K562 (cell line): Measurements from ENCODE around the gene ZCCHC4. TPM values are rescaled to one million over a fixed set of nuclear protein-coding genes. Genes with fewer than 3 reads are reported as not detected.

Experiments used
- ARNT ChIP-seq, 2 experiments: fragments of 450-650 bp; IDR thresholded peaks; 2 replicates each; pipeline ENCODE4 v1.6.1; 2016; ENCODE audit warnings: mild to moderate bottlenecking in 1 of 2
- CC2D1A ChIP-seq: fragments of 450-650 bp; IDR thresholded peaks from 2 replicates; pipeline ENCODE4 v1.6.1; 2017; ENCODE audit warnings: mild to moderate bottlenecking
- HMGN3 ChIP-seq: IDR thresholded peaks from 2 replicates; pipeline ENCODE4 v1.6.1; 2011; ENCODE audit warnings: borderline replicate concordance, low read depth, mild to moderate bottlenecking, mixed read lengths, low read length; ENCODE audit not compliant: insufficient read length; ENCODE audit errors: extremely low read depth
- KLF13 ChIP-seq: fragments of 450-650 bp; IDR thresholded peaks from 2 replicates; pipeline ENCODE4 v1.6.1; 2016; ENCODE audit warnings: missing genetic modification characterization, low read depth, mild to moderate bottlenecking, missing compliant biosample characterization, moderate library complexity, borderline replicate concordance
- NBN ChIP-seq: fragments of 450-650 bp; IDR thresholded peaks from 2 replicates; pipeline ENCODE4 v1.6.1; 2016; ENCODE audit warnings: low read depth, mild to moderate bottlenecking
- PTBP1 ChIP-seq: fragments of 200-400 bp; formaldehyde crosslinking; IDR thresholded peaks from 2 replicates; pipeline ENCODE4 v1.6.1; 2017; ENCODE audit warnings: low read depth, low read length
- SRF ChIP-seq, 2 experiments: fragments of 250-450, 450-650 bp in 1 of 2; sonication (Bioruptor Pico) in 1 of 2; sonication (generic) in 1 of 2; formaldehyde crosslinking; IDR thresholded peaks; 2 replicates each; pipeline versions ENCODE4 v1.5.0 to v1.5.1; 2020 to 2022; ENCODE audit warnings: mild to moderate bottlenecking in 1 of 2, missing genetic modification reagents in 1 of 2
- XRCC5 ChIP-seq: fragments of 200-400 bp; formaldehyde crosslinking; IDR thresholded peaks from 2 replicates; pipeline ENCODE4 v1.6.1; 2017; ENCODE audit warnings: low read depth, mild to moderate bottlenecking, low read length
- ZNF197 ChIP-seq: fragments of 200-800 bp; sonication (Bioruptor generic); IDR thresholded peaks from 2 replicates; pipeline ENCODE4 v1.6.1; 2016; ENCODE audit warnings: low read depth, missing genetic modification characterization, missing compliant biosample characterization
- polyA plus RNA-seq, 8 experiments: library from polyadenylated mRNA; depleted of rRNA in 4 of 8; stranded (reverse) in 5 of 8; unstranded in 3 of 8; fragments of >200 nt; fragmentation: Nextera tagmentation in 2 of 8; fragmentation: Illumina TruSeq in 1 of 8; extraction: Ambion mirVana in 2 of 8; extraction: Trizol in 1 of 8; gene quantifications; 2 replicates each; pipeline versions ENCODE4 v1.2.1 to v1.2.3, GENCODE V29; 2011 to 2014; ENCODE audit warnings: inconsistent platforms in 1 of 8, missing spikeins in 1 of 8
- total RNA-seq, 7 experiments: library from RNA; depleted of rRNA in 6 of 7; stranded (reverse); fragments of >200 nt in 6 of 7; fragmentation: Illumina TruSeq in 2 of 7; extraction: Trizol in 2 of 7; gene quantifications; 2 replicates each; pipeline versions ENCODE4 v1.2.1 to v1.2.3, GENCODE V29; 2011 to 2021; ENCODE audit warnings: low replicate concordance in 1 of 7
- TF ChIP-seq, protein P1 (sequence below): fragments of 450-650 bp; IDR thresholded peaks from 2 replicates; pipeline ENCODE4 v1.6.1; 2016; ENCODE audit warnings: mild to moderate bottlenecking, moderate library complexity
- TF ChIP-seq, protein P2 (sequence below), 2 experiments: fragments of 250-450 bp in 1 of 2; fragments of 450-650 bp in 1 of 2; sonication (Bioruptor Pico) in 1 of 2; IDR thresholded peaks; 2 replicates each; pipeline versions ENCODE4 v1.6.1 to v1.8.0; 2016 to 2021; ENCODE audit warnings: mild to moderate bottlenecking in 2 of 2, moderate library complexity in 2 of 2, missing compliant biosample characterization in 1 of 2, missing genetic modification characterization in 1 of 2
- TF ChIP-seq, protein P3 (sequence below): fragments of 250-450 bp; sonication (Bioruptor Pico); IDR thresholded peaks from 2 replicates; pipeline ENCODE4 v1.8.0; 2022; ENCODE audit warnings: moderate library complexity, mild to moderate bottlenecking, inconsistent platforms

ZCCHC4 gene
- total and polyA plus RNA-seq, 9 of the 15 experiments (the other 6 are each of a cell fraction or from before 2014, with no cell fraction given), result 5.3 to 26.1 (median 15.2) TPM

DNA sequence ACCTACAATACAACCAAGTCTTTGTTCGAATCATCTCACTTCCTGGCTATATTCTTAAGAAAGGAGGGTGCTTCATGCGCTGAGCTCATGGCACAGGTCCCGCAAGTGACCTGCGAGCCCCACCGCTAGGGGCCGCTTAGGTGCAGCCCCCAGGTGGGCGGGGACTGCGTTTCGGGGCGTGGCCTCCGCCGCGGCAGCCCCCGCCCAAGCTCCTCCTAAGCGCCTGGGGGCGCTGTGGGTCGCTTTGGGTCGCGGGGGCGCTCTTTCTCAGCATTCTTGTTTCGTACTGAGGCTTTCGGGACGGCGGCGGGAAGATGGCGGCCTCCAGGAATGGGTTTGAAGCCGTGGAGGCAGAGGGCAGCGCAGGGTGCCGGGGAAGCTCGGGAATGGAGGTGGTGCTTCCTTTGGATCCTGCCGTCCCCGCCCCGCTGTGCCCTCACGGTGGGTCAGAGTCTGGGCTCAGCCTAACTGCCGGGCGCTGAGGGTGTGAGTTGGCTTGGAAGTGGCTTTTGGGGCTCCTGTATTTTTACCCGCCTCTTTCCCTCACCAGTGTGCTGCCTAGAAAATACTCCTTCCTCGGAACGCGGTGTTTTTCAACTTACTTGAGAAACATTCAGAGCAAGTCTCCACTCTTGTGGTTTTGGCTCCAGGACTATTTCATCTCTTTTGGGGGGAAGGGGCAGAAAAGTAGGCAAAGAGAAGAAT is at the start of gene ZCCHC4 (continued):
- TF ChIP-seq, protein P1, sequence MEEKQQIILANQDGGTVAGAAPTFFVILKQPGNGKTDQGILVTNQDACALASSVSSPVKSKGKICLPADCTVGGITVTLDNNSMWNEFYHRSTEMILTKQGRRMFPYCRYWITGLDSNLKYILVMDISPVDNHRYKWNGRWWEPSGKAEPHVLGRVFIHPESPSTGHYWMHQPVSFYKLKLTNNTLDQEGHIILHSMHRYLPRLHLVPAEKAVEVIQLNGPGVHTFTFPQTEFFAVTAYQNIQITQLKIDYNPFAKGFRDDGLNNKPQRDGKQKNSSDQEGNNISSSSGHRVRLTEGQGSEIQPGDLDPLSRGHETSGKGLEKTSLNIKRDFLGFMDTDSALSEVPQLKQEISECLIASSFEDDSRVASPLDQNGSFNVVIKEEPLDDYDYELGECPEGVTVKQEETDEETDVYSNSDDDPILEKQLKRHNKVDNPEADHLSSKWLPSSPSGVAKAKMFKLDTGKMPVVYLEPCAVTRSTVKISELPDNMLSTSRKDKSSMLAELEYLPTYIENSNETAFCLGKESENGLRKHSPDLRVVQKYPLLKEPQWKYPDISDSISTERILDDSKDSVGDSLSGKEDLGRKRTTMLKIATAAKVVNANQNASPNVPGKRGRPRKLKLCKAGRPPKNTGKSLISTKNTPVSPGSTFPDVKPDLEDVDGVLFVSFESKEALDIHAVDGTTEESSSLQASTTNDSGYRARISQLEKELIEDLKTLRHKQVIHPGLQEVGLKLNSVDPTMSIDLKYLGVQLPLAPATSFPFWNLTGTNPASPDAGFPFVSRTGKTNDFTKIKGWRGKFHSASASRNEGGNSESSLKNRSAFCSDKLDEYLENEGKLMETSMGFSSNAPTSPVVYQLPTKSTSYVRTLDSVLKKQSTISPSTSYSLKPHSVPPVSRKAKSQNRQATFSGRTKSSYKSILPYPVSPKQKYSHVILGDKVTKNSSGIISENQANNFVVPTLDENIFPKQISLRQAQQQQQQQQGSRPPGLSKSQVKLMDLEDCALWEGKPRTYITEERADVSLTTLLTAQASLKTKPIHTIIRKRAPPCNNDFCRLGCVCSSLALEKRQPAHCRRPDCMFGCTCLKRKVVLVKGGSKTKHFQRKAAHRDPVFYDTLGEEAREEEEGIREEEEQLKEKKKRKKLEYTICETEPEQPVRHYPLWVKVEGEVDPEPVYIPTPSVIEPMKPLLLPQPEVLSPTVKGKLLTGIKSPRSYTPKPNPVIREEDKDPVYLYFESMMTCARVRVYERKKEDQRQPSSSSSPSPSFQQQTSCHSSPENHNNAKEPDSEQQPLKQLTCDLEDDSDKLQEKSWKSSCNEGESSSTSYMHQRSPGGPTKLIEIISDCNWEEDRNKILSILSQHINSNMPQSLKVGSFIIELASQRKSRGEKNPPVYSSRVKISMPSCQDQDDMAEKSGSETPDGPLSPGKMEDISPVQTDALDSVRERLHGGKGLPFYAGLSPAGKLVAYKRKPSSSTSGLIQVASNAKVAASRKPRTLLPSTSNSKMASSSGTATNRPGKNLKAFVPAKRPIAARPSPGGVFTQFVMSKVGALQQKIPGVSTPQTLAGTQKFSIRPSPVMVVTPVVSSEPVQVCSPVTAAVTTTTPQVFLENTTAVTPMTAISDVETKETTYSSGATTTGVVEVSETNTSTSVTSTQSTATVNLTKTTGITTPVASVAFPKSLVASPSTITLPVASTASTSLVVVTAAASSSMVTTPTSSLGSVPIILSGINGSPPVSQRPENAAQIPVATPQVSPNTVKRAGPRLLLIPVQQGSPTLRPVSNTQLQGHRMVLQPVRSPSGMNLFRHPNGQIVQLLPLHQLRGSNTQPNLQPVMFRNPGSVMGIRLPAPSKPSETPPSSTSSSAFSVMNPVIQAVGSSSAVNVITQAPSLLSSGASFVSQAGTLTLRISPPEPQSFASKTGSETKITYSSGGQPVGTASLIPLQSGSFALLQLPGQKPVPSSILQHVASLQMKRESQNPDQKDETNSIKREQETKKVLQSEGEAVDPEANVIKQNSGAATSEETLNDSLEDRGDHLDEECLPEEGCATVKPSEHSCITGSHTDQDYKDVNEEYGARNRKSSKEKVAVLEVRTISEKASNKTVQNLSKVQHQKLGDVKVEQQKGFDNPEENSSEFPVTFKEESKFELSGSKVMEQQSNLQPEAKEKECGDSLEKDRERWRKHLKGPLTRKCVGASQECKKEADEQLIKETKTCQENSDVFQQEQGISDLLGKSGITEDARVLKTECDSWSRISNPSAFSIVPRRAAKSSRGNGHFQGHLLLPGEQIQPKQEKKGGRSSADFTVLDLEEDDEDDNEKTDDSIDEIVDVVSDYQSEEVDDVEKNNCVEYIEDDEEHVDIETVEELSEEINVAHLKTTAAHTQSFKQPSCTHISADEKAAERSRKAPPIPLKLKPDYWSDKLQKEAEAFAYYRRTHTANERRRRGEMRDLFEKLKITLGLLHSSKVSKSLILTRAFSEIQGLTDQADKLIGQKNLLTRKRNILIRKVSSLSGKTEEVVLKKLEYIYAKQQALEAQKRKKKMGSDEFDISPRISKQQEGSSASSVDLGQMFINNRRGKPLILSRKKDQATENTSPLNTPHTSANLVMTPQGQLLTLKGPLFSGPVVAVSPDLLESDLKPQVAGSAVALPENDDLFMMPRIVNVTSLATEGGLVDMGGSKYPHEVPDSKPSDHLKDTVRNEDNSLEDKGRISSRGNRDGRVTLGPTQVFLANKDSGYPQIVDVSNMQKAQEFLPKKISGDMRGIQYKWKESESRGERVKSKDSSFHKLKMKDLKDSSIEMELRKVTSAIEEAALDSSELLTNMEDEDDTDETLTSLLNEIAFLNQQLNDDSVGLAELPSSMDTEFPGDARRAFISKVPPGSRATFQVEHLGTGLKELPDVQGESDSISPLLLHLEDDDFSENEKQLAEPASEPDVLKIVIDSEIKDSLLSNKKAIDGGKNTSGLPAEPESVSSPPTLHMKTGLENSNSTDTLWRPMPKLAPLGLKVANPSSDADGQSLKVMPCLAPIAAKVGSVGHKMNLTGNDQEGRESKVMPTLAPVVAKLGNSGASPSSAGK, result peak; percentile 70
- peak; percentile 67; the same call in 1 of the 2 replicates for TF ChIP-seq ZNF197 (CRISPR knock-in tag)
- 0 out of 4 replicates have a peak, but pooled peaks of 1 of the 2 experiments have one; percentile 33 for TF ChIP-seq ARNT (IDR thresholded peaks at IDR 0.05)
- 0 out of 2 replicates have a peak, but pooled peaks have one; percentile 42 for TF ChIP-seq PTBP1
- TF ChIP-seq NBN, result peak; percentile 66
- peak; percentile 91 for TF ChIP-seq HMGN3
- TF ChIP-seq CC2D1A, result peak; percentile 70; the same call in 1 of the 2 replicates
- TF ChIP-seq, protein P2, sequence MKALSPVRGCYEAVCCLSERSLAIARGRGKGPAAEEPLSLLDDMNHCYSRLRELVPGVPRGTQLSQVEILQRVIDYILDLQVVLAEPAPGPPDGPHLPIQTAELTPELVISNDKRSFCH (CRISPR knock-in tag; IDR thresholded peaks at IDR 0.05), result no peak
- TF ChIP-seq, protein P2 (tag; IDR thresholded peaks at IDR 0.05), result 0 out of 2 replicates have a peak, but pooled peaks have one; percentile 55
- TF ChIP-seq, protein P3, sequence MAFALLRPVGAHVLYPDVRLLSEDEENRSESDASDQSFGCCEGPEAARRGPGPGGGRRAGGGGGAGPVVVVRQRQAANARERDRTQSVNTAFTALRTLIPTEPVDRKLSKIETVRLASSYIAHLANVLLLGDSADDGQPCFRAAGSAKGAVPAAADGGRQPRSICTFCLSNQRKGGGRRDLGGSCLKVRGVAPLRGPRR (CRISPR knock-in tag), result no peak
- TF ChIP-seq SRF (CRISPR knock-in tag; IDR thresholded peaks at IDR 0.05), result peak in 1 of 2 experiments; percentile 44; a peak in 1 of 4 replicates
- peak; percentile 74 for TF ChIP-seq KLF13
- peak; percentile 100 for TF ChIP-seq XRCC5
